Measurements from ENCODE around the gene TAS2R40.

DNA sequence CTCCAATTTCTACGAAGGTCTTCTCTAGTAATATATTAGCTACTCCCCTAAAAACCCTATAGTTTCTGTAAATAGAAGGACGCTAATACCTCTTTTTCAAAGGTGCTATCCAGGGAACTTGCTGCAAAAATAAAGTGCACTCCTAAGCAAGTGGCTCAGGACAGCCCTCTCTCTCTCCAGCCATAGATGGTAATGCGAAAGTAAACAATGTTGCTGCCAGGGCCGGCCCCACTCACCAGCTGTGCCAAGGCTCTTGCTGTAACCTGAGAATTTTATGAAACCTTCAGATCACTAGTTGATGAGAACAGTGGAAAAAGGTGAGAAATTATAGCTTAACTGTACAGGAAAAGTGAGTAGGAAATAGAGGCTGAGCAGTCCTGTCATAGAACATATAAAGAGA lies 49.5 kb upstream of the TAS2R40 start:
- TF ChIP-seq, protein P1, sequence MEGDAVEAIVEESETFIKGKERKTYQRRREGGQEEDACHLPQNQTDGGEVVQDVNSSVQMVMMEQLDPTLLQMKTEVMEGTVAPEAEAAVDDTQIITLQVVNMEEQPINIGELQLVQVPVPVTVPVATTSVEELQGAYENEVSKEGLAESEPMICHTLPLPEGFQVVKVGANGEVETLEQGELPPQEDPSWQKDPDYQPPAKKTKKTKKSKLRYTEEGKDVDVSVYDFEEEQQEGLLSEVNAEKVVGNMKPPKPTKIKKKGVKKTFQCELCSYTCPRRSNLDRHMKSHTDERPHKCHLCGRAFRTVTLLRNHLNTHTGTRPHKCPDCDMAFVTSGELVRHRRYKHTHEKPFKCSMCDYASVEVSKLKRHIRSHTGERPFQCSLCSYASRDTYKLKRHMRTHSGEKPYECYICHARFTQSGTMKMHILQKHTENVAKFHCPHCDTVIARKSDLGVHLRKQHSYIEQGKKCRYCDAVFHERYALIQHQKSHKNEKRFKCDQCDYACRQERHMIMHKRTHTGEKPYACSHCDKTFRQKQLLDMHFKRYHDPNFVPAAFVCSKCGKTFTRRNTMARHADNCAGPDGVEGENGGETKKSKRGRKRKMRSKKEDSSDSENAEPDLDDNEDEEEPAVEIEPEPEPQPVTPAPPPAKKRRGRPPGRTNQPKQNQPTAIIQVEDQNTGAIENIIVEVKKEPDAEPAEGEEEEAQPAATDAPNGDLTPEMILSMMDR (IDR thresholded peaks at IDR 0.05; ENCODE audit: extremely low read depth in 1 of 2, insufficient read depth in 1 of 2, low read depth in 1 of 2, low read length in 2 of 2), result no peak
- TF ChIP-seq EZH2 (IDR thresholded peaks at IDR 0.05; ENCODE audit: borderline replicate concordance, low read depth, low read length, severe bottlenecking), result no peak
- TF ChIP-seq POLR2A (IDR thresholded peaks at IDR 0.05; ENCODE audit: low read depth, low read length), result no peak
- no peak for TF ChIP-seq POLR2AphosphoS5 (IDR thresholded peaks at IDR 0.05; ENCODE audit: insufficient read depth, low read depth, low read length)
- TF ChIP-seq, protein P2, sequence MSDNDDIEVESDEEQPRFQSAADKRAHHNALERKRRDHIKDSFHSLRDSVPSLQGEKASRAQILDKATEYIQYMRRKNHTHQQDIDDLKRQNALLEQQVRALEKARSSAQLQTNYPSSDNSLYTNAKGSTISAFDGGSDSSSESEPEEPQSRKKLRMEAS (IDR thresholded peaks at IDR 0.05; ENCODE audit: insufficient read depth, insufficient read length), result no peak
- no peak for TF ChIP-seq JUN (IDR thresholded peaks at IDR 0.05; ENCODE audit: borderline replicate concordance, insufficient read depth, insufficient read length, low read depth)
- TF ChIP-seq GATA2 (IDR thresholded peaks at IDR 0.05; ENCODE audit: insufficient read depth, insufficient read length, low read depth, low read length), result no peak
- TF ChIP-seq FOS (IDR thresholded peaks at IDR 0.05; ENCODE audit: borderline replicate concordance, insufficient read depth, low read length), result no peak

All from endothelial cell of umbilical vein (primary cell).